Panc1 (cell line): ENCODE data around the gene NUBP1. TPM values are rescaled to one million over a fixed set of nuclear protein-coding genes. Genes with fewer than 3 reads are reported as not detected.
"Not testable (repeated sequence)": the region's sequence is repeated elsewhere in the genome, so short reads cannot be mapped to it uniquely, and the experiment has no call there.

Source experiments
- ATAC-seq: fragments of 200-7000 bp; cut with Tn5 transposase; 2 replicates; pipeline ENCODE4 v1.9.1; 2020; ENCODE audit warnings: mild to moderate bottlenecking, moderate library complexity
- BruUV-seq: library from RNA; stranded (reverse); fragments of 400-500 nt; replicated peaks from 2 replicates; lab custom pipeline; 2021; lab: Mats Ljungman, UMichigan
- CTCF ChIA-PET: fragments of 300-600 bp; sonication (Branson Sonifier 250); formaldehyde crosslinking; loops from one replicate; lab custom pipeline; 2022; ENCODE audit warnings: antibody characterized with exemption; lab: Charles Lee
- POLR2A ChIA-PET: fragments of 300-600 bp; sonication (Branson Sonifier 250); formaldehyde crosslinking; loops from one replicate; lab custom pipeline; 2022; ENCODE audit warnings: antibody characterized with exemption; lab: Charles Lee
- DNase-seq: peaks from one replicate; pipeline ENCODE4 v3.0.0-alpha.2; 2010; ENCODE audit warnings: low read depth, low spot score
- H3K27ac ChIP-seq: 2 replicates; pipeline ENCODE4 v1.5.1; 2011; ENCODE audit warnings: mild to moderate bottlenecking, low read length, inconsistent platforms
- H3K27me3 ChIP-seq: fragments of 200-500 bp; sonication (Bioruptor generic); 2 replicates; pipeline ENCODE4 v1.6.0; 2014; ENCODE audit warnings: low read length, inconsistent platforms; ENCODE audit not compliant: control insufficient read depth, insufficient read depth
- H3K36me3 ChIP-seq: fragments of 200-500 bp; sonication (Bioruptor generic); 2 replicates; pipeline ENCODE4 v1.5.1; 2014; ENCODE audit warnings: inconsistent platforms, mild to moderate bottlenecking, low read length, moderate library complexity; ENCODE audit not compliant: control insufficient read depth, insufficient read depth
- H3K4me1 ChIP-seq: 2 replicates; pipeline ENCODE4 v1.5.1; 2011; ENCODE audit warnings: inconsistent platforms, mild to moderate bottlenecking, low read length, moderate library complexity; ENCODE audit not compliant: control insufficient read depth, insufficient read depth
- H3K4me3 ChIP-seq, 2 experiments: 2 replicates each; pipeline ENCODE4 v1.5.1; 2011 to 2012; ENCODE audit warnings: low read depth in 2 of 2, low read length in 2 of 2, mild to moderate bottlenecking in 2 of 2, inconsistent platforms in 1 of 2, moderate library complexity in 1 of 2
- H3K9me3 ChIP-seq: fragments of 200-500 bp; sonication (Bioruptor generic); 2 replicates; pipeline ENCODE4 v1.5.1; 2014; ENCODE audit warnings: low read depth, mild to moderate bottlenecking, inconsistent platforms, low read length, moderate library complexity; ENCODE audit not compliant: control insufficient read depth, insufficient read depth
- POLR2AphosphoS5 ChIP-seq: IDR thresholded peaks from 2 replicates; pipeline ENCODE4 v1.6.1; 2012; ENCODE audit warnings: mild to moderate bottlenecking, low read depth, low read length, moderate library complexity
- SIN3A ChIP-seq: IDR thresholded peaks from 2 replicates; pipeline ENCODE4 v1.6.1; 2012; ENCODE audit warnings: low read depth, mild to moderate bottlenecking, low read length, moderate library complexity, borderline replicate concordance; ENCODE audit not compliant: insufficient read depth
- TCF7L2 ChIP-seq: IDR thresholded peaks from 2 replicates; pipeline ENCODE4 v1.6.1; 2011; ENCODE audit warnings: mild to moderate bottlenecking, low read depth, low read length, inconsistent platforms
- in situ Hi-C: cut with HindIII; loops from 2 replicates; pipeline ENCODE4 v1.10.0; 2016; ENCODE audit warnings: low sequenced_read_pairs, low pct_unique_long_range_greater_than_20kb
- intact Hi-C: fragments of 100-400 bp; cut with micrococcal nuclease; formaldehyde crosslinking; loops from one replicate; pipeline ENCODE4 v1.10.0; 2022; ENCODE audit not compliant: unreplicated experiment
- total RNA-seq: library from RNA; stranded (reverse); gene quantifications from one replicate; pipeline ENCODE4 v1.2.1, GENCODE V29; 2021; ENCODE audit not compliant: unreplicated experiment
- TF ChIP-seq, protein P1 (sequence below), 2 experiments: IDR thresholded peaks; 2 replicates each; pipeline ENCODE4 v1.6.1; 2011 to 2012; ENCODE audit warnings: low read depth in 2 of 2, control low read depth in 1 of 2, low read length in 1 of 2, mild to moderate bottlenecking in 1 of 2, moderate library complexity in 1 of 2; ENCODE audit not compliant: insufficient read depth in 1 of 2
- TF ChIP-seq, protein P2 (sequence below): fragments of 450-650 bp; IDR thresholded peaks from 2 replicates; pipeline ENCODE4 v1.5.1; 2017; ENCODE audit warnings: mild to moderate bottlenecking

NUBP1 gene
- total RNA-seq, 1 experiment from 2014 or later = 27.5 TPM

DNA sequence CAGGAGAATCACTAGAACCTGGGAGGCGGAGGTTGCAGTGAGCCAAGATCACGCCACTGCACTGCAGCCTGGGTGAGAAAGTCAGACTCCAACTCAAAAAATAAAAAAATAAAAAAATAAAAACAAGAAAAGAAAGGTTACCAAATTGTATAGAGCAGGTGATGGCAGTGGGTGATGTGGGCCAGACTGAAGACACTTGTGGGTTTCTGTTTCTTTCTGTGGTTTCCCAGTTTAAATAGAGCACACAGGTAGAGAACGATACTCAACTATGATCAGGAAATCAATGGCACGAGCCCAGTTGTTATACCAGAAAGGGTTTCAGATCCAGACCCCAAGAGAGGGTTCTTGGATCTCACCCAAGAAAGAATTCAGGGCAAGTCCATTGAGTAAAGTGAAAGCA, 32.6 kb downstream of the NUBP1 start:
- no peaks in the 10 kb centered on the region for H3K27me3 ChIP-seq
- no peaks in the 10 kb centered on the region for H3K4me1 ChIP-seq
- ChIA-PET POLR2A (no interaction called here), CTCF (no interaction called here)
- in situ Hi-C loops = no loop called here
- H3K36me3 ChIP-seq = no peaks in the 10 kb centered on the region
- DNase-seq (no peak), ATAC-seq (no peak)
- H3K27ac ChIP-seq = no peak overlapping the region
- TF ChIP-seq TCF7L2 (no peak), SIN3A (no peak), POLR2AphosphoS5 (no peak)
- TF ChIP-seq, protein P1, sequence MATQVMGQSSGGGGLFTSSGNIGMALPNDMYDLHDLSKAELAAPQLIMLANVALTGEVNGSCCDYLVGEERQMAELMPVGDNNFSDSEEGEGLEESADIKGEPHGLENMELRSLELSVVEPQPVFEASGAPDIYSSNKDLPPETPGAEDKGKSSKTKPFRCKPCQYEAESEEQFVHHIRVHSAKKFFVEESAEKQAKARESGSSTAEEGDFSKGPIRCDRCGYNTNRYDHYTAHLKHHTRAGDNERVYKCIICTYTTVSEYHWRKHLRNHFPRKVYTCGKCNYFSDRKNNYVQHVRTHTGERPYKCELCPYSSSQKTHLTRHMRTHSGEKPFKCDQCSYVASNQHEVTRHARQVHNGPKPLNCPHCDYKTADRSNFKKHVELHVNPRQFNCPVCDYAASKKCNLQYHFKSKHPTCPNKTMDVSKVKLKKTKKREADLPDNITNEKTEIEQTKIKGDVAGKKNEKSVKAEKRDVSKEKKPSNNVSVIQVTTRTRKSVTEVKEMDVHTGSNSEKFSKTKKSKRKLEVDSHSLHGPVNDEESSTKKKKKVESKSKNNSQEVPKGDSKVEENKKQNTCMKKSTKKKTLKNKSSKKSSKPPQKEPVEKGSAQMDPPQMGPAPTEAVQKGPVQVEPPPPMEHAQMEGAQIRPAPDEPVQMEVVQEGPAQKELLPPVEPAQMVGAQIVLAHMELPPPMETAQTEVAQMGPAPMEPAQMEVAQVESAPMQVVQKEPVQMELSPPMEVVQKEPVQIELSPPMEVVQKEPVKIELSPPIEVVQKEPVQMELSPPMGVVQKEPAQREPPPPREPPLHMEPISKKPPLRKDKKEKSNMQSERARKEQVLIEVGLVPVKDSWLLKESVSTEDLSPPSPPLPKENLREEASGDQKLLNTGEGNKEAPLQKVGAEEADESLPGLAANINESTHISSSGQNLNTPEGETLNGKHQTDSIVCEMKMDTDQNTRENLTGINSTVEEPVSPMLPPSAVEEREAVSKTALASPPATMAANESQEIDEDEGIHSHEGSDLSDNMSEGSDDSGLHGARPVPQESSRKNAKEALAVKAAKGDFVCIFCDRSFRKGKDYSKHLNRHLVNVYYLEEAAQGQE (IDR thresholded peaks at IDR 0.05; ENCODE audit: insufficient read depth in 1 of 2, low read depth in 2 of 2, low read length in 1 of 2) = no peak
- TF ChIP-seq, protein P2, sequence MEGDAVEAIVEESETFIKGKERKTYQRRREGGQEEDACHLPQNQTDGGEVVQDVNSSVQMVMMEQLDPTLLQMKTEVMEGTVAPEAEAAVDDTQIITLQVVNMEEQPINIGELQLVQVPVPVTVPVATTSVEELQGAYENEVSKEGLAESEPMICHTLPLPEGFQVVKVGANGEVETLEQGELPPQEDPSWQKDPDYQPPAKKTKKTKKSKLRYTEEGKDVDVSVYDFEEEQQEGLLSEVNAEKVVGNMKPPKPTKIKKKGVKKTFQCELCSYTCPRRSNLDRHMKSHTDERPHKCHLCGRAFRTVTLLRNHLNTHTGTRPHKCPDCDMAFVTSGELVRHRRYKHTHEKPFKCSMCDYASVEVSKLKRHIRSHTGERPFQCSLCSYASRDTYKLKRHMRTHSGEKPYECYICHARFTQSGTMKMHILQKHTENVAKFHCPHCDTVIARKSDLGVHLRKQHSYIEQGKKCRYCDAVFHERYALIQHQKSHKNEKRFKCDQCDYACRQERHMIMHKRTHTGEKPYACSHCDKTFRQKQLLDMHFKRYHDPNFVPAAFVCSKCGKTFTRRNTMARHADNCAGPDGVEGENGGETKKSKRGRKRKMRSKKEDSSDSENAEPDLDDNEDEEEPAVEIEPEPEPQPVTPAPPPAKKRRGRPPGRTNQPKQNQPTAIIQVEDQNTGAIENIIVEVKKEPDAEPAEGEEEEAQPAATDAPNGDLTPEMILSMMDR = no peak
- intact Hi-C loops = no loop called here
- BruUV-seq = no TSS peak
- no peaks in the 10 kb centered on the region for H3K9me3 ChIP-seq
- H3K4me3 ChIP-seq = no peak overlapping the region

DNA sequence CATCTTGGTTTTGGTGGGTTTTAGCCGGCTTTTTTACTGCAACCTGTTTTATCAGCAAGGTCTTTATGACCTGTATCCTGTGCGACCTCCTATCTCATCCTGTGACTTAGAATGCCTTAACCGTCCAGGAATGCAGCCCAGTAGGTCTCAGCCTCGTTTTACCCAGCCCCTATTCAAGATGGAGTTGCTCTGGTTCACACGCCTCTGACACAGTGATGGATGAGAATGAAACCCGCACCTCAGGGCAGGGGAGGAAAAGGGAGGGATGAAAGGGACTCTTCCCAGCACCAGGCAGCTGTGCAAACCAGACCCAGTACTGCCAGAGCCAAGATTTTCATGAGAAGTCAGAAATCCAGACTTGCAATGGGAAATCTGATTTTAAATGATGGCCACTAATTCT, 33.3 kb downstream of the NUBP1 start:
- intact Hi-C loops, H3K27ac ChIP-seq, POLR2A ChIA-PET, DNase-seq, H3K36me3 ChIP-seq, CTCF ChIA-PET, in situ Hi-C loops, H3K27me3 ChIP-seq, ATAC-seq, H3K9me3 ChIP-seq, H3K4me1 ChIP-seq, BruUV-seq, H3K4me3 ChIP-seq: not testable (repeated sequence)

DNA sequence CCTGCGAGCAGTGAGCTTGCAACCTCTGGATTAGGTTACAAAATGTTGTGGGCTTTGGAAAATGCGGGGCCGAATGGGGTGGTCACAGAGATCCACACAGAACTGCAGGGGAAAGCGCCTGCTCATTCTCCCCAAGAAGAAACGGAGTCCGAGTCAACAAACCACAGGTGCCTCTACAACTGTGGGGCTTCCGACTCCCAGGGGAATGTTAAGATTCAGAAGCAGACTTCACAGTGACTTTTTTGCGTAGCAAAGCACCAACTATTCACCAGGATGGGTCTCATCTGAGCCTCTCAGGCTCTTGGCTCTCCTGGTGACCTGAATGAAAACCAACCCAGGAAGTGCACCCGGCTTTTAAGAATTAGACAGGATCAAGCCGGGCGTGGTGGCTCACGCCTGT, 33.7 kb downstream of the NUBP1 start:
- no peak for TF ChIP-seq SIN3A
- TF ChIP-seq POLR2AphosphoS5 = no peak
- TF ChIP-seq, protein P2 = no peak
- TF ChIP-seq, protein P1 (IDR thresholded peaks at IDR 0.05; ENCODE audit: insufficient read depth in 1 of 2, low read depth in 2 of 2, low read length in 1 of 2) = no peak
- no peak for TF ChIP-seq TCF7L2
- DNase-seq = no peak
- ChIA-PET CTCF (no interaction called here), POLR2A (no interaction called here)
- no peak overlapping the region for H3K27ac ChIP-seq
- no peak for ATAC-seq
- no peaks in the 10 kb centered on the region for H3K4me1 ChIP-seq
- no peak overlapping the region for H3K4me3 ChIP-seq
- no TSS peak for BruUV-seq
- in situ Hi-C loops = no loop called here
- intact Hi-C loops = no loop called here
- no peaks in the 10 kb centered on the region for H3K27me3 ChIP-seq
- no peaks in the 10 kb centered on the region for H3K9me3 ChIP-seq
- no peaks in the 10 kb centered on the region for H3K36me3 ChIP-seq

DNA sequence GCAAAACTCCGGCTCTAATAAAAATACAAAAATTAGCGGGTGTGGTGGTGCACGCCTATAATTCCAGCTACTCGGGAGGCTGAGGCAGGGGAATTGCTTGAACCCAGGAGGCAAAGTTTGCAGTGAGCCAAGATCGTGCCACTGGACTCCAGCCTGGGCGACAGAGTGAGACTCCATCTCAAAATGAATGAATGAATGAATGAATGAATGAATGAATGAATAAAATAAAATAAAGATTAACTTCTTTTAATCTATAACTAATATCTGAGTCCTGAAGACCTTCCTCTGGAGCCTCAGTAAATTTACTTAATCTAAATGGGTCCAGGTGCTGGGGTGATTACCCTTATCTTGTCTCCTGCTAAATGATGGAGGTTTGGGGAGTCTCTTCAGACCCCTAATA, 36.3 kb downstream of the NUBP1 start:
- BruUV-seq, H3K9me3 ChIP-seq, H3K27ac ChIP-seq, H3K4me1 ChIP-seq, H3K27me3 ChIP-seq, CTCF ChIA-PET, ATAC-seq, in situ Hi-C loops, H3K36me3 ChIP-seq, POLR2A ChIA-PET, intact Hi-C loops, DNase-seq, H3K4me3 ChIP-seq: not testable (repeated sequence)
